ENCODE measurements around the gene SFTPB.

Gene SFTPB

GRCh38 chr2:85656468-85656867, 11.5 kb downstream of the SFTPB start:
- no peak for DNase-seq
- Histone ChIP-seq H3K4me1 (no peaks in the 10 kb centered on the region), H3K4me3 (no peak overlapping the region), H3K27me3 (no peaks in the 10 kb centered on the region), H3K27ac (no peak overlapping the region), H3K36me3 (peaks cover 6 to 61% (median 38%) of the 10 kb centered on the region in 3 donors), H3K9me3 (no peaks in the 10 kb centered on the region)
- TF ChIP-seq CTCF (IDR thresholded peaks at IDR 0.05), result no peak
- intact Hi-C loops (cut with DNase I; ENCODE audit: low total_unique reads), result no loop called here

- intact Hi-C loops (cut with DNase I; ENCODE audit: low total_unique reads), result no loop called here
- peaks cover 9 to 66% (median 42%) of the 10 kb centered on the region in 3 donors for H3K36me3 ChIP-seq
- H3K9me3 ChIP-seq, result no peaks in the 10 kb centered on the region
- no peak overlapping the region for H3K27ac ChIP-seq
- no peak for TF ChIP-seq CTCF (IDR thresholded peaks at IDR 0.05)
- no peak overlapping the region for H3K4me3 ChIP-seq
- DNase-seq, result no peak
- no peaks in the 10 kb centered on the region for H3K27me3 ChIP-seq
- H3K4me1 ChIP-seq, result no peaks in the 10 kb centered on the region
Observed at GRCh38 chr2:85655961-85656417, 12.0 kb downstream of the SFTPB start.

- no peak for DNase-seq
- H3K27me3 ChIP-seq, result no peaks in the 10 kb centered on the region
- H3K36me3 ChIP-seq, result peaks cover 20 to 79% (median 51%) of the 10 kb centered on the region in 3 donors
- H3K4me1 ChIP-seq, result peaks cover 0 to 16% (median 3%) of the 10 kb centered on the region in 4 donors
- TF ChIP-seq CTCF (IDR thresholded peaks at IDR 0.05), result no peak
- intact Hi-C loops (cut with DNase I; ENCODE audit: low total_unique reads), result no loop called here
- H3K9me3 ChIP-seq, result no peaks in the 10 kb centered on the region
- H3K27ac ChIP-seq, result no peak overlapping the region
- no peak overlapping the region for H3K4me3 ChIP-seq
Observed at GRCh38 chr2:85653996-85654395, 14.0 kb downstream of the SFTPB start.

GRCh38 chr2:85652056-85652455, 15.9 kb downstream of the SFTPB start:
- peaks cover 0 to 24% (median 3%) of the 10 kb centered on the region in 4 donors for H3K4me1 ChIP-seq
- no peak overlapping the region for H3K4me3 ChIP-seq
- no peaks in the 10 kb centered on the region for H3K27me3 ChIP-seq
- H3K36me3 ChIP-seq, result peaks cover 34 to 82% (median 59%) of the 10 kb centered on the region in 3 donors
- TF ChIP-seq CTCF (IDR thresholded peaks at IDR 0.05), result no peak
- H3K9me3 ChIP-seq, result no peaks in the 10 kb centered on the region
- no peak for DNase-seq
- intact Hi-C loops (cut with DNase I; ENCODE audit: low total_unique reads), result no loop called here
- no peak overlapping the region for H3K27ac ChIP-seq

- H3K4me1 ChIP-seq, result peaks cover 0 to 24% (median 3%) of the 10 kb centered on the region in 4 donors
- H3K4me3 ChIP-seq, result no peak overlapping the region
- no peak overlapping the region for H3K27ac ChIP-seq
- DNase-seq, result no peak
- H3K9me3 ChIP-seq, result no peaks in the 10 kb centered on the region
- H3K36me3 ChIP-seq, result peaks cover 37 to 82% (median 69%) of the 10 kb centered on the region in 3 donors
- intact Hi-C loops (cut with DNase I; ENCODE audit: low total_unique reads), result no loop called here
- H3K27me3 ChIP-seq, result no peaks in the 10 kb centered on the region
- TF ChIP-seq CTCF (IDR thresholded peaks at IDR 0.05), result no peak
Observed at GRCh38 chr2:85651097-85651496, 16.9 kb downstream of the SFTPB start.

- TF ChIP-seq CTCF (IDR thresholded peaks at IDR 0.05), result no peak
- H3K36me3 ChIP-seq, result peaks cover 43 to 84% (median 75%) of the 10 kb centered on the region in 3 donors
- H3K4me1 ChIP-seq, result peaks cover 0 to 24% (median 3%) of the 10 kb centered on the region in 4 donors
- intact Hi-C loops (cut with DNase I; ENCODE audit: low total_unique reads), result no loop called here
- DNase-seq, result no peak
- no peaks in the 10 kb centered on the region for H3K27me3 ChIP-seq
- H3K27ac ChIP-seq, result peak overlapping the region in 1 of 2 donors; percentile 46
- H3K9me3 ChIP-seq, result no peaks in the 10 kb centered on the region
- H3K4me3 ChIP-seq, result no peak overlapping the region
Observed at GRCh38 chr2:85650456-85650855, 17.5 kb downstream of the SFTPB start.
